ENCODE measurements around the gene LY6G5B.

DNA sequence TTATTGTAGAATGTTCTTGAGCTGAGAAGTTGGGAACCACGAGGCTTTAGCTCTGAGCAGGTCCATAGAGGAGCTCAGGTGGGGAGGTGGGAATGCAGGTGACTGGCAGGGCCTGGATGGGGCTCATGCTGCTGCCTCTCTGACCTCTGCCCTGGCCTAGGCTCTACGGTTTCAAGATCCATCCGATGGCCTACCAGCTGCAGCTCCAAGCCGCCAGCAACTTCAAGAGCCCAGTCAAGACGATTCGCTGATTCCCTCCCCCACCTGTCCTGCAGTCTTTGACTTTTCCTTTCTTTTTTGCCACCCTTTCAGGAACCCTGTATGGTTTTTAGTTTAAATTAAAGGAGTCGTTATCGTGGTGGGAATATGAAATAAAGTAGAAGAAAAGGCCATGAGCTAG is at the start of gene LY6G5B:
- TF ChIP-seq, protein P1, sequence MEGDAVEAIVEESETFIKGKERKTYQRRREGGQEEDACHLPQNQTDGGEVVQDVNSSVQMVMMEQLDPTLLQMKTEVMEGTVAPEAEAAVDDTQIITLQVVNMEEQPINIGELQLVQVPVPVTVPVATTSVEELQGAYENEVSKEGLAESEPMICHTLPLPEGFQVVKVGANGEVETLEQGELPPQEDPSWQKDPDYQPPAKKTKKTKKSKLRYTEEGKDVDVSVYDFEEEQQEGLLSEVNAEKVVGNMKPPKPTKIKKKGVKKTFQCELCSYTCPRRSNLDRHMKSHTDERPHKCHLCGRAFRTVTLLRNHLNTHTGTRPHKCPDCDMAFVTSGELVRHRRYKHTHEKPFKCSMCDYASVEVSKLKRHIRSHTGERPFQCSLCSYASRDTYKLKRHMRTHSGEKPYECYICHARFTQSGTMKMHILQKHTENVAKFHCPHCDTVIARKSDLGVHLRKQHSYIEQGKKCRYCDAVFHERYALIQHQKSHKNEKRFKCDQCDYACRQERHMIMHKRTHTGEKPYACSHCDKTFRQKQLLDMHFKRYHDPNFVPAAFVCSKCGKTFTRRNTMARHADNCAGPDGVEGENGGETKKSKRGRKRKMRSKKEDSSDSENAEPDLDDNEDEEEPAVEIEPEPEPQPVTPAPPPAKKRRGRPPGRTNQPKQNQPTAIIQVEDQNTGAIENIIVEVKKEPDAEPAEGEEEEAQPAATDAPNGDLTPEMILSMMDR (IDR thresholded peaks at IDR 0.05; ENCODE audit: extremely low read depth in 1 of 2, insufficient read depth in 1 of 2, low read depth in 1 of 2, low read length in 2 of 2): no peak
- TF ChIP-seq EZH2 (IDR thresholded peaks at IDR 0.05; ENCODE audit: borderline replicate concordance, low read depth, low read length, severe bottlenecking): no peak
- TF ChIP-seq POLR2A (IDR thresholded peaks at IDR 0.05; ENCODE audit: low read depth, low read length): no peak
